Measurements from ENCODE around the gene CCDC188.

Gene CCDC188

GRCh38 chr22:20184501-20185165 lies 33.8 kb upstream of the CCDC188 start:
- no peak for DNase-seq

GRCh38 chr22:20183823-20184222 lies 33.0 kb upstream of the CCDC188 start:
- DNase-seq, result no peak

GRCh38 chr22:20183101-20183500 lies 32.2 kb upstream of the CCDC188 start:
- DNase-seq, result no peak

DNA sequence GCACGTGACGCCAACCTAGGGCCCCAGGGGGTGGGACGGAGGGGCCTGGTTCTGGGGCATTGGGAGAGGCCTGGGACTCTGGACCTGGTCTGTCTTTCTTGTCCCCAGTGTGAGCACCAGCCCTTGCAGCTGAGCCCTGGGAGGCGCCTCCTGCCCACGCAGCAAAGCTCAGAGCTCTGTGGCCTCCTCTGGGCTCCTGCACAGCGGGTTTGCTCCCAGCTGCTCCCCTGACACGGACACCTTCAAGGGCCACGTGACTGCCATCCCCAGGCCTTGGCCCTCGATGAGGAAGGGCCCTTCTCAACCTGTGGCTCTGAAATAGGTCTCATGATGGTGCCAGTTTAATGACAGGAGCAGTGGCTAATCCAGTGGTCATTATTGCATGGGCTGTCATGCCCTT lies 31.5 kb upstream of the CCDC188 start:
- DNase-seq, result no peak

GRCh38 chr22:20181884-20182236 lies 31.0 kb upstream of the CCDC188 start:
- DNase-seq, result no peak

- no peak for DNase-seq
Measured at GRCh38 chr22:20181194-20181883, 30.5 kb upstream of the CCDC188 start.

DNA sequence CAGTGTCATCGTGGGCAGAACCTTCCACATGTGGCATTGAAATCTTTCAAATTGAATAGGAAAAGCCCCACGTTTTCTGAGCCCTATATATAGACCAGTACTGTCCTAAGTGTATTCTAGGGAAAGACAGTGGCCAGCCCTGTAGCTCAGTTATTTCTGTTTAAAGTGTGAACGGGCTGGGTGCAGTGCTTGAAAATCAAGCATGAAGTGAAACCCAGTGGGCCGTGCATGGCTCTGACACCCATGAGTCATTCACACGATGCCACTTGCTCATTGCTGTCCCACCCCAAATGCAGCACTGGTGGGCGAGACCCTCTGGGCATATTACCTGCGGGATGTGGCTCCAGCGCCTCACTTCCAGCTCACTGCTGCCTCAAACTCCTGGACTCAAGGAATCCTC lies 29.8 kb upstream of the CCDC188 start:
- no peak for DNase-seq

DNA sequence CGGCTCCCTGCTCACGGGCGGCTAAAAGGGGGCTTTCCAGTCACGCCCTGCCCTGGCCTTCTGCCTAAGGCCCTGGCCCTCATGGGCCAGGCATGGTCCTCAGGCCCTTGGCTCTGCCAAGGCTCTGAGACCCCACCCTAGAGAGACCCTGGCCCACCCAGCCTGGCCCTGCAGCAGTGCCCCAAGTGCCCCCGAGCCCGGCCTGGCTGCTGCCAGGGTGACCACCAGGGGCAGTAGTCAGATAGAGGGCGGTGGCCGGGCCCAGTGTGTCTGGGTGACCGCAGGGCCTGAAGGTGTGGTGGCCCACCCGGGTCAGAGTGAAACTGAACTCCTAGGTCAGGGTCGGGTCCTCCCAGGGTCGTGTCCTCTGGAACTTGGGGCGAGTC lies 29.4 kb upstream of the CCDC188 start:
- no peak for DNase-seq

DNA sequence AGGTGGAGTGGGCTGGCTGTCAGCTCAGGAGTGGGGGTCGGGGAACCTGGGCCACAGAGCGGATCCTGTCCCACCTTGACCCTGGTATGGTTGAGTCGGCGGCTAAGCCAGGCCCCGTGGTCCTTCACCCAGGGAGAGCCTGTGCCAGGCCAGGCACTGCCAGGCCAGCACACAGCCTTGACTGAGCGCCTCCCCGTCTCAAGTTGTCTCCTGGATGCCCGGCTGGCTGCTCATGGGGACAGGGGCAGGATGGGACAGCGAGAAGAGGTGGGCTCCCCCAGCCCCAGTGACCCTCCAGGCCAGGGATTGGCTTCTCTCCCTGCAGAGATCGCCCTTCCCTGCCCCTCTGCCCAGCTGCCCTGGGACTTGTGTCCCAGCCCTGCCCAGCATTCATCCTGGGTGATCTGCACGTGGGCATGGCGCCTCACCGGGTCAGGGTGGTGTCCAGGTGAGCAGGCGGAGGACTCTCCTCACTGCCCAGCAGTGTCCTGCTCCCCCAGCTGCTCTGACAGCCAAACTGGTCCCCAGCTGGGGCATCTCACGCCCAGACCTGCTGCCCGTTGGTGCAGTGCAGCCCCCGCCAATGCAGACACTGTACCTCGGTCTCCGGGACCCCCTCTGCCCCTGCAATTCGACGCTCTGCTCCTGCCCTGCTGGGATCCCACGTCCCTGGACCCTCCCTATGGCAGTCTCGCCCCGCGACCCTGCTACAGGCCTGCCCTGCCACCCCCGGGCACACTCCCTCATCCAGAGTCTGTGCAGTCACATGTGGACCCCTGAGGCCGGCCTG lies 28.8 kb upstream of the CCDC188 start:
- DNase-seq, result no peak

- DNase-seq, result no peak
Measured at GRCh38 chr22:20178915-20179227, 28.0 kb upstream of the CCDC188 start.

DNA sequence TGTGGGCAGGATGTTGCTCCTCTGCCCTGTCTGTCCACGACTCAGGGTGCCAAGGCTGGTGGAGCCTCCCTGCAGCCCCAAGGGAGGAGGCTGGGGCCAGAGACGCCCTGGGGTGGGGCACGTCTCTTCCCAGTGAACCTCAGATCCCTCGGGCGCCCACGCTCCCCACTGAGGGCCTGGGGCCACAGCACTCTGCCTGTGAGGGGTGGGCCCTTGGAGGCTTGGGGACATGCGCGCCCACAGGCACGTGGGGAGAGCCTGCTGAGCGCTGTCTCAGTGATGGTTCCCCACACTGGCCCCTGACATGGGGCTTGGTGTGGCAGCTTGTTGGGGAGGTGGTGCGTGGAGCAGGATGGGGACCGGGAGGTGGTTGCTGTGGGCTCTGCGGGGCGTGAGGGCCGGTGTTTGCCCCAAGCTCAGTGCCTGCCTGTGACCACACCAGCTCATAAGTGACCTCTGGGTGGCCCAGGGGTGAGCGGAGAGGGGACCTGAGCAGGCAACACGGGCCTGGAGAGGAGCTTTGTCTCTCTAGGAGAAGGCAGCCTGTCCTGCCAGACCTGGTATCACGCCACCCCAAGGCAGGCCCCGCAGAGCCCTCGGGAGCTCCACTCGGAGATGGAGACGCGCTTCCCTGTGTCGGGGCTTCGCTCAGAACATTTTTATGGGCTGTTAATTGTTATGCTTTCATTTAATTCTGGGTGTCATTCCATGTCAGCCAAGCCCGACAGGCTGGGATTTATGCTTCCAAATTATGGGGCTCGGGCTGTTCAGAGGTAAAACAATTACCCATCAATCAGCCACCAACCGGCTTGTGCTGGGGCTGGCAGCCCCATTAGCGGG lies 27.4 kb upstream of the CCDC188 start:
- no peak for DNase-seq

GRCh38 chr22:20177217-20177911 lies 26.5 kb upstream of the CCDC188 start:
- no peak for DNase-seq

- no peak for DNase-seq
Measured at GRCh38 chr22:20176421-20177085, 25.7 kb upstream of the CCDC188 start.

DNA sequence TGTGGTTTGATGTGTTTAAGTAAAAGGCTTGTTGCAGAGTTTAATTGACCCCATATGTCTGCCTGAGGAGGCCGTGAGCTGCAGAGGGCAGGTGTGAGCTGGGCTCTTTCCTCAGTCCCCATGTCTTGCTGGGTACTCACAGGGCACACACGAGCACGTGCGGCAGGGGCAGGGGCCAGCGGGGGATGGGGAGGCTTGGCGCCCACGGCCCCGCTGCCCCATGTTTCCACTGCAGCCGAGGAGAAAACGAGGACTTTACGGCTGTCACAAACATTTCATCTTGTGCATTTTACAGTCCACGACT lies 24.7 kb upstream of the CCDC188 start:
- DNase-seq, result no peak

DNA sequence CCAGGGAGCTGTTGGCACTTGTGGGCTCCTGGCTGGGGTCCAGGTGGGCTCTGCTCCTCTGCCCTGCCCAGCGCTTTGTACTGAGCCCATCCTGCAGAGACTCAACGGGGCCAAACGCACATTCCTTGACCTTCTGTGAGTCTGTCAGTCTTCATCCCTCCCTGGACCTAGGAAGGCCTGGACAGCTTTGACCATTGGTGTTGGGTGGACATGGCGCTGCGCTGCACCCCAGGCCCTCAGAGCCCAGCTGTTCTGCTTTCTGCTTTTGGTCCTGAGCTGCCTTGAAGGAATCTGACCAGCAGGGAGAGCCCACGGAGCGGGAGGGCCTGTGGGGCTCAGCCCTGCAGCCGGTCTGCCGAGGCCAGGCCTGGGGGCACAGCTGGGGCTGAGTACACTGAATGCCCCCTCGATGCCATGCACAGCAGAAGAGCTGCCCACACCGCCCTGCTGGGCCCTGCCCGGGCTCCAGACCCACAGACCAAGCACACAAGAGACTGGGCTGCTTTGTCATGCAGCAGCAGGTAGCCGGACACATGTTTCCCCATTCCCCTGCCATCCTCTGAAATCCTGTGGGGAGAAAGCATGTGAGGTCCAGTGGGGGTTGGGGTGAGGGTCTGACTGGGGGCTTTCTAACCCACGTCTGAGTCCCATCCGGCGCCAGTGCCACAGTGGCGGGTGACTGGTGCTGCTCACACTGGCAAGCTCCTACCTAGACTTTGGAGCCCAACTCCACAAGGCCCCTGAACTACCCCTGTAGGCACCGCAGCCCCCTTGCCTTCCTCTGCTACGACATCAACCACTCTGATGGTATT lies 24.1 kb upstream of the CCDC188 start:
- no peak for DNase-seq

DNA sequence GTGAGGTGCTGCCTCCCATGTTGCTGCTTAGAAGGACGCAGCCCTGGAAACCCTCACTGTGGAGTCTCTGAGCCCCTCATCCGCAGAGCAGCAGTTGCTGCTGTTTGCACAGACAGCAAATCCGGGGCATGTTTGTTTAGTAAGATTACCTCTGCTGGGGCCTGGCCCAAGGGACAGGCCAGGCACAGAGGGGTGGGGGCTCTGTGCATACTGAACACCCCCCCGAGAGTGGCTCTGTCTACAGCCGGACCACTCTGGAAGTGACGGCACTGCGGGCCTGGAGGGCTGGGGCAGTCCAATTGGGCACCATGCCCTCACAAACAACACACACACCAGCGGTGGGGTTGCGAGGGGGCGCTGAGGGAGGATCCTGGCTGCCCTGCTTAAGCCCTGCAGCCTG lies 22.9 kb upstream of the CCDC188 start:
- DNase-seq, result no peak

DNA sequence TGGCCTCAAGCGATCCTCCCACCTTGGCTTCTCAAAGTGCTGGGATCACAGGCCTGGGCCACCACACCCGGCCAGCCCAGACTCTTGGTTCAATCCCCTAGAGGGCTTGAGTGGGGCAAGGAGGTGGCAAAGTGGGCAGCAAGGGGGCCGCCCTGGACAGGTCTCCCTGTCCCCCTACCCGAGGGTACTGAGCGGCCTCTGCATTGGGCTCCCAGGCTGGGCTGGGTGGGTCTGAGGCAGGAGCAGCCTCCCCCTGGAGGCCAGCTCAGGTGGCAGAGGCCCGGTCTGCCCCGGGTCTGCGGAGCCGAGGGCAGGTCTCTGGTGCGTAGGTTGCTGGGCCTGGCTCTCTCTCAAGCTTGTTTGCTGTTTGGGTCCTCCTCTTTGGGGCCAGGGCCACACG lies 22.4 kb upstream of the CCDC188 start:
- DNase-seq, result no peak

DNA sequence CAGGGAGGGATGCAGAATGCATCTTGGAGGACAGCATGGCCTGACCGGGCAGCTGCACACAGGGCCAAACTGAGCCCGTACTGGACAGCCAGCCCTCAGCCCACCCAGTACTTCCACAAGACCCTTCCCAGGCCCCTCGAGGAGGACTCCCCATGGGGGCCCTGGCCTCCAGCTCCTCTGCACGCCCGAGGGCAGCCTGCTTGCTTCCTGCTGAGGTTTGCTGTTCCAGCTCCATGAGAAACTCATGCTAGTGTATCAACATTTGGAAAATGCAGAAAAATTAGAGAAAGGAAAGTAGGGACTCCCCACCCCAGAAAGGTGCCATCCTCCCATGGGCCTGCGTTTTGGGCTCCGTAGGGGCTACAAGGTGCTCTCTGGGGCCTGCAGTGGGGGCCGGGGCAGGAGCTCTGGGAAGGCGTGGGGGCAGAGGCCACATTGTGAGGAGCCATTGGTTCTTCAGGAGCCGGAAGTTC lies 21.3 kb upstream of the CCDC188 start:
- DNase-seq, result no peak

- no peak for DNase-seq
Measured at GRCh38 chr22:20171288-20172140, 20.7 kb upstream of the CCDC188 start.

GRCh38 chr22:20170170-20170569 lies 19.3 kb upstream of the CCDC188 start:
- no peak for DNase-seq

Data from T-helper 1 cell (primary cell).